SH-SY5Y (cell line): ENCODE measurements around the gene PARVB.

Experiments
- GATA2 ChIP-seq: IDR thresholded peaks from 2 replicates; pipeline ENCODE4 v1.6.1; 2011; ENCODE audit warnings: mild to moderate bottlenecking, low read depth, low read length
- GATA3 ChIP-seq: IDR thresholded peaks from 2 replicates; pipeline ENCODE4 v1.6.1; 2011; ENCODE audit warnings: low read depth, mild to moderate bottlenecking, low read length, moderate library complexity

GRCh38 chr22:44145544-44145943 is 121.4 kb downstream of the PARVB start:
- TF ChIP-seq GATA3 (no peak), GATA2 (no peak)
